GM12878 (cell line): ENCODE data around the gene PHACTR1. TPM values are rescaled to one million over a fixed set of nuclear protein-coding genes. Genes with fewer than 3 reads are reported as not detected.
A peak's percentile ranks its signal among the peaks of the same experiment; 100 is the strongest.

Source experiments
- ATAC-seq: fragments of 200-7000 bp; cut with Tn5 transposase; 3 replicates; pipeline ENCODE4 v1.9.1; 2020; ENCODE audit warnings: mild to moderate bottlenecking, moderate library complexity
- BruUV-seq: library from RNA; stranded (reverse); fragments of 400-500 nt; replicated peaks from 2 replicates; lab custom pipeline; 2021; lab: Mats Ljungman, UMichigan
- CTCF ChIA-PET: fragments of 300-600 bp; sonication (Branson Sonifier 250); formaldehyde crosslinking; extraction: SDS; loops from one replicate; lab custom pipeline; 2021; ENCODE audit warnings: inconsistent platforms; lab: Yijun Ruan, JAX
- POLR2A ChIA-PET: fragments of 350-600 bp; formaldehyde crosslinking; extraction: SDS; loops from one replicate; lab custom pipeline; 2021; ENCODE audit warnings: inconsistent platforms; lab: Charles Lee
- RAD21 ChIA-PET: fragments of 300-600 bp; sonication (Branson Sonifier 250); formaldehyde crosslinking; loops from one replicate; lab custom pipeline; 2023; ENCODE audit warnings: antibody characterized with exemption; ENCODE audit not compliant: unreplicated experiment; lab: Charles Lee
- SMC1A ChIA-PET: fragments of 300-600 bp; sonication (Branson Sonifier 250); formaldehyde crosslinking; loops from one replicate; lab custom pipeline; 2023; ENCODE audit not compliant: unreplicated experiment, uncharacterized antibody; lab: Charles Lee
- DNase-seq: peaks from one replicate; pipeline ENCODE4 v3.0.0-alpha.2; 2011; ENCODE audit warnings: low read depth, low spot score
- FAIRE-seq: peaks from 3 replicates; lab custom pipeline; 2011; peaks lifted over from hg19 to GRCh38; lab: Jason Lieb, UNC
- H2AFZ ChIP-seq: 2 replicates; pipeline ENCODE4 v1.6.0; 2011; ENCODE audit warnings: low read depth, low read length, control low read depth; ENCODE audit not compliant: control insufficient read depth
- H3K27ac ChIP-seq: 2 replicates; pipeline ENCODE4 v1.5.1; 2011; ENCODE audit warnings: control low read depth; ENCODE audit not compliant: control insufficient read depth, insufficient read depth
- H3K27me3 ChIP-seq, 2 experiments: replicated peaks in 1 of 2; 2 replicates each; pipeline versions ENCODE4 v1.6.0 to v1.6.1; 2011; ENCODE audit warnings: low read length in 1 of 2; ENCODE audit not compliant: control insufficient read depth in 2 of 2, insufficient read depth in 2 of 2
- H3K36me3 ChIP-seq, 2 experiments: 2 replicates each; pipeline ENCODE4 v1.5.1; 2011; ENCODE audit warnings: low read length in 1 of 2; ENCODE audit not compliant: control insufficient read depth in 2 of 2, insufficient read depth in 2 of 2
- H3K4me1 ChIP-seq: 2 replicates; pipeline ENCODE4 v1.6.1; 2011; ENCODE audit warnings: mild to moderate bottlenecking, low read length, moderate library complexity, mixed read lengths; ENCODE audit not compliant: control insufficient read depth, insufficient read depth
- H3K4me2 ChIP-seq: 2 replicates; pipeline ENCODE4 v1.6.0; 2011; ENCODE audit warnings: control low read depth; ENCODE audit not compliant: control insufficient read depth, insufficient read depth
- H3K4me3 ChIP-seq: fragments of 200-600 bp; sonication (generic); 2 replicates; pipeline ENCODE4 v1.5.1; 2016
- H3K79me2 ChIP-seq: 2 replicates; pipeline ENCODE4 v1.6.0; 2011; ENCODE audit warnings: low read length; ENCODE audit not compliant: control insufficient read depth, insufficient read depth
- H3K9ac ChIP-seq: 2 replicates; pipeline ENCODE4 v1.8.0; 2011; ENCODE audit warnings: low read length, control low read depth, mixed read lengths; ENCODE audit not compliant: control insufficient read depth, insufficient read depth
- H3K9me3 ChIP-seq: replicated peaks from 3 replicates; pipeline ENCODE4 v1.5.1; 2011; ENCODE audit warnings: mild to moderate bottlenecking, low read length; ENCODE audit not compliant: control insufficient read depth, insufficient read depth
- H4K20me1 ChIP-seq: 2 replicates; pipeline ENCODE4 v1.6.0; 2011; ENCODE audit not compliant: control insufficient read depth, insufficient read depth
- RAD21 ChIP-seq: IDR thresholded peaks from 2 replicates; pipeline ENCODE4 v1.6.1; 2011; ENCODE audit warnings: mild to moderate bottlenecking, low read depth, low read length, moderate library complexity; ENCODE audit not compliant: insufficient read depth
- SMARCA5 ChIP-seq: fragments of 450-650 bp; IDR thresholded peaks from 2 replicates; pipeline ENCODE4 v1.6.1; 2017; ENCODE audit warnings: mild to moderate bottlenecking
- WGBS: methylation state at CpG from one replicate; pipeline ENCODE4 v1.1.6; 2016; ENCODE audit warnings: low lambda C conversion rate; ENCODE audit not compliant: insufficient replicate concordance, insufficient coverage; ENCODE audit errors: missing lambda C conversion rate; 5-methylcytosine and 5-hydroxymethylcytosine counted together
- in situ Hi-C: fragments of 300-500 bp; cut with MboI; formaldehyde crosslinking; loops from 9 replicates; pipeline ENCODE4 v1.14.3; 2018; ENCODE audit warnings: mixed read lengths
- intact Hi-C: fragments of 100-400 bp; cut with micrococcal nuclease; formaldehyde crosslinking; loops from one replicate; pipeline ENCODE4 v1.14.2; 2022; ENCODE audit not compliant: unreplicated experiment
- polyA plus RNA-seq, 11 experiments: library from polyadenylated mRNA; depleted of rRNA in 4 of 11; unstranded in 6 of 11; stranded (reverse) in 5 of 11; fragments of >200 nt; fragmentation: Nextera tagmentation in 4 of 11; fragmentation: Illumina TruSeq in 1 of 11; extraction: Ambion mirVana in 4 of 11; extraction: Trizol in 1 of 11; gene quantifications; 1 replicate in 1 of 11; 2 replicates in 10 of 11; pipeline versions ENCODE4 v1.2.1 to v1.2.3, GENCODE V29; 2011 to 2016; ENCODE audit warnings: inconsistent platforms in 2 of 11, missing spikeins in 2 of 11, low read depth in 1 of 11
- total RNA-seq, 4 experiments: library from RNA; depleted of rRNA in 3 of 4; stranded (reverse); fragments of >200 nt in 3 of 4; fragmentation: Illumina TruSeq in 1 of 4; extraction: Trizol in 1 of 4; gene quantifications; 2 replicates each; pipeline versions ENCODE4 v1.2.1 to v1.2.3, GENCODE V29; 2013 to 2021
- TF ChIP-seq, protein P1 (sequence below): fragments of 450-650 bp; IDR thresholded peaks from 2 replicates; pipeline ENCODE4 v1.6.1; 2016; ENCODE audit warnings: mild to moderate bottlenecking, moderate library complexity, borderline replicate concordance

Gene PHACTR1
- total and polyA plus RNA-seq, 10 of the 15 experiments (the other 5 are each of a cell fraction or from before 2014, with no cell fraction given), result 34.2 to 94.6 (median 62.3) TPM

DNA sequence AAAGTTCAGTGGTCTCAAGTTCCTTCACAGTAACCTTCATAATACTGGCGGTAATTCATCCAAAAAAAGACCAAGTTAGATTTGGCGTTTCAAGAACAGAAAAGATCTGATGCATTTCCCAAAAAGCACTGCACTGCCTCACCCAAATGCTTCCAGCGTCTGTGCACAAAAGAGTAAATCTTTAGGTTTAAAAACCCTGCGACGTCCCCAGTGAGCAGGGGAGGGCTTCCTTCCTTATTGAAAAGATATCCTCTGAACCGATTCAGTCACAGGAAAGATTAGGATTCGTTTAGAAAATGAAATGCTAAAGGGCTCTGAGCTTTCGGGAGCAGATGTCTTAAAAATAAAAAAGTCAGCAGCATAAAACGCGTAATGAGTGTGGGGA, 611.1 kb downstream of the PHACTR1 start:
- Histone ChIP-seq H4K20me1 (no peaks in the 10 kb centered on the region), H3K36me3 (peaks cover 0 to 13% of the 10 kb centered on the region in 2 experiments; a peak in 2 of 4 replicates), H3K4me1 (peaks cover 5% of the 10 kb centered on the region; the same call in 1 of the 2 replicates), H3K9me3 (no peaks in the 10 kb centered on the region), H3K9ac (peak overlapping the region; percentile 86), H3K27ac (peak overlapping the region; percentile 87), H3K4me3 (peak overlapping the region; percentile 90), H3K79me2 (peaks cover 11% of the 10 kb centered on the region), H2AFZ (peak overlapping the region; percentile 95), H3K4me2 (peak overlapping the region; percentile 75), H3K27me3 (no peaks in the 10 kb centered on the region)
- TF ChIP-seq SMARCA5 (no peak), RAD21 (0 out of 2 replicates have a peak, but pooled peaks have one; percentile 3)
- TF ChIP-seq, protein P1, sequence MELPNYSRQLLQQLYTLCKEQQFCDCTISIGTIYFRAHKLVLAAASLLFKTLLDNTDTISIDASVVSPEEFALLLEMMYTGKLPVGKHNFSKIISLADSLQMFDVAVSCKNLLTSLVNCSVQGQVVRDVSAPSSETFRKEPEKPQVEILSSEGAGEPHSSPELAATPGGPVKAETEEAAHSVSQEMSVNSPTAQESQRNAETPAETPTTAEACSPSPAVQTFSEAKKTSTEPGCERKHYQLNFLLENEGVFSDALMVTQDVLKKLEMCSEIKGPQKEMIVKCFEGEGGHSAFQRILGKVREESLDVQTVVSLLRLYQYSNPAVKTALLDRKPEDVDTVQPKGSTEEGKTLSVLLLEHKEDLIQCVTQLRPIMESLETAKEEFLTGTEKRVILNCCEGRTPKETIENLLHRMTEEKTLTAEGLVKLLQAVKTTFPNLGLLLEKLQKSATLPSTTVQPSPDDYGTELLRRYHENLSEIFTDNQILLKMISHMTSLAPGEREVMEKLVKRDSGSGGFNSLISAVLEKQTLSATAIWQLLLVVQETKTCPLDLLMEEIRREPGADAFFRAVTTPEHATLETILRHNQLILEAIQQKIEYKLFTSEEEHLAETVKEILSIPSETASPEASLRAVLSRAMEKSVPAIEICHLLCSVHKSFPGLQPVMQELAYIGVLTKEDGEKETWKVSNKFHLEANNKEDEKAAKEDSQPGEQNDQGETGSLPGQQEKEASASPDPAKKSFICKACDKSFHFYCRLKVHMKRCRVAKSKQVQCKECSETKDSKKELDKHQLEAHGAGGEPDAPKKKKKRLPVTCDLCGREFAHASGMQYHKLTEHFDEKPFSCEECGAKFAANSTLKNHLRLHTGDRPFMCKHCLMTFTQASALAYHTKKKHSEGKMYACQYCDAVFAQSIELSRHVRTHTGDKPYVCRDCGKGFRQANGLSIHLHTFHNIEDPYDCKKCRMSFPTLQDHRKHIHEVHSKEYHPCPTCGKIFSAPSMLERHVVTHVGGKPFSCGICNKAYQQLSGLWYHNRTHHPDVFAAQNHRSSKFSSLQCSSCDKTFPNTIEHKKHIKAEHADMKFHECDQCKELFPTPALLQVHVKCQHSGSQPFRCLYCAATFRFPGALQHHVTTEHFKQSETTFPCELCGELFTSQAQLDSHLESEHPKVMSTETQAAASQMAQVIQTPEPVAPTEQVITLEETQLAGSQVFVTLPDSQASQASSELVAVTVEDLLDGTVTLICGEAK, result no peak
- in situ Hi-C loops, result no loop called here
- RAD21 ChIA-PET, result interaction anchor here (0.5 to 10.2 kb wide), 13 partner anchors 10 to 1616 kb away, joined by 3 to 124 read pairs (median 5); partner anchors contain the start of gene NOL7
- POLR2A ChIA-PET, result interaction anchor here (1.2 to 4.0 kb wide), 8 partner anchors 13 to 109 kb away, joined by 3 to 22 read pairs (median 8); no protein-coding TSS in a partner anchor
- intact Hi-C loops, result loop anchor here (1.0 to 2.0 kb wide), 3 partner anchors 23 to 98 kb away; no protein-coding TSS in a partner anchor
- SMC1A ChIA-PET, result interaction anchor here (0.7 to 7.5 kb wide), 24 partner anchors 10 to 434 kb away, joined by 3 to 119 read pairs (median 4); no protein-coding TSS in a partner anchor
- DNase-seq (no peak), FAIRE-seq (no peak), ATAC-seq (peak; percentile 32)
- WGBS, result under 1% methylated on average over 10 of the region's 10 CpGs
- CTCF ChIA-PET, result interaction anchor here (1.0 to 9.6 kb wide), 10 partner anchors 24 to 416 kb away, joined by 3 to 169 read pairs (median 23); partner anchors contain the start of genes NOL7 and SIRT5
- BruUV-seq, result no TSS peak
